ENCODE results near the gene TRPC6.

- TF ChIP-seq CTCF (IDR thresholded peaks at IDR 0.05; ENCODE audit: low read depth, low read length, poor library complexity, severe bottlenecking) (no peak), EZH2phosphoT487 (IDR thresholded peaks at IDR 0.05; ENCODE audit: borderline replicate concordance, low read length) (no peak)
These were observed 28.7 kb upstream of the TRPC6 start for GRCh38 chr11:101612481-101612880.
